ENCODE data around the gene TFDP1.

The TFDP1 gene

DNA sequence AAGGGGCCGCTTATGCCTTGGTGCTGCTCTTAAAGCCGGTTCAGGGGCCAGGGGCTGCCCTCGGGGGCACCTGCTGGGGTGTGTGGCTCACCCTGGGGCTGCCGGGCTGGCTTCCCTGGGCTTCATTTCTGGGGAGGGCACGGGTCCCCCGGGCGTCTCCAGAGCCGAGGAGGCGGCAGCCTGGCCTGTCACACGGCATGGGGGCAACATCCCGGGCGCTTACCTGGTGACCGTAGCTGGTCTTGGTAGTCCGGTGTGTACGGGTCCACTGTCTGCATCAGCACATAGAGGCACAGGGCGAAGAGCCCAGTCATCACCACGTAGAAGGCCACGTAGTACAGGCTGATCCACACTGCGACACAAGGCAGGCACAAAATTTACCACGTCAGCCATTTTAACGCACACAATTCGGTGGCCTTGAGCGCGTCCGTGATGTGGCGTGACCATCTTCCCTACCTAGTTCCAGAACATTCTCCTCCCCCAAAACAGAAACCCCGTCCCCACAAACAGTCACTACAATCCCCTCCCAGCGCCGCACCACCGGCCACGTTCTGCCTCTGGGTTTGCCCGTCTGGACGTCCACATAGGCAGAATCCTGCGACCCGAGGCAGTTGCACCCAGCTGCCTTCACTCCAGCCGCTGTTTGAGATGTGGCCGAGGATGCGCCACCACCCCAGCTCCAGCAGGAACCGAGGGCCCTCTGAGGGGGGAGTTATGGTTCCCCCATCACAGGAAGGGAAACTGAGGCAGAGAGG is 70.2 kb downstream of the TFDP1 start:
- TF ChIP-seq POLR2AphosphoS5 (IDR thresholded peaks at IDR 0.05; ENCODE audit: low read depth, low read length) (no peak), TAF1 (IDR thresholded peaks at IDR 0.05; ENCODE audit: borderline replicate concordance, insufficient read depth, low read length) (no peak), FOXP2 (optimal IDR thresholded peaks at IDR 0.05; ENCODE audit: borderline replicate concordance, extremely low read depth, extremely low read length, insufficient read depth) (no peak), SIN3A (IDR thresholded peaks at IDR 0.05; ENCODE audit: borderline replicate concordance, insufficient read depth, low read length) (no peak)
- TF ChIP-seq, protein P1, sequence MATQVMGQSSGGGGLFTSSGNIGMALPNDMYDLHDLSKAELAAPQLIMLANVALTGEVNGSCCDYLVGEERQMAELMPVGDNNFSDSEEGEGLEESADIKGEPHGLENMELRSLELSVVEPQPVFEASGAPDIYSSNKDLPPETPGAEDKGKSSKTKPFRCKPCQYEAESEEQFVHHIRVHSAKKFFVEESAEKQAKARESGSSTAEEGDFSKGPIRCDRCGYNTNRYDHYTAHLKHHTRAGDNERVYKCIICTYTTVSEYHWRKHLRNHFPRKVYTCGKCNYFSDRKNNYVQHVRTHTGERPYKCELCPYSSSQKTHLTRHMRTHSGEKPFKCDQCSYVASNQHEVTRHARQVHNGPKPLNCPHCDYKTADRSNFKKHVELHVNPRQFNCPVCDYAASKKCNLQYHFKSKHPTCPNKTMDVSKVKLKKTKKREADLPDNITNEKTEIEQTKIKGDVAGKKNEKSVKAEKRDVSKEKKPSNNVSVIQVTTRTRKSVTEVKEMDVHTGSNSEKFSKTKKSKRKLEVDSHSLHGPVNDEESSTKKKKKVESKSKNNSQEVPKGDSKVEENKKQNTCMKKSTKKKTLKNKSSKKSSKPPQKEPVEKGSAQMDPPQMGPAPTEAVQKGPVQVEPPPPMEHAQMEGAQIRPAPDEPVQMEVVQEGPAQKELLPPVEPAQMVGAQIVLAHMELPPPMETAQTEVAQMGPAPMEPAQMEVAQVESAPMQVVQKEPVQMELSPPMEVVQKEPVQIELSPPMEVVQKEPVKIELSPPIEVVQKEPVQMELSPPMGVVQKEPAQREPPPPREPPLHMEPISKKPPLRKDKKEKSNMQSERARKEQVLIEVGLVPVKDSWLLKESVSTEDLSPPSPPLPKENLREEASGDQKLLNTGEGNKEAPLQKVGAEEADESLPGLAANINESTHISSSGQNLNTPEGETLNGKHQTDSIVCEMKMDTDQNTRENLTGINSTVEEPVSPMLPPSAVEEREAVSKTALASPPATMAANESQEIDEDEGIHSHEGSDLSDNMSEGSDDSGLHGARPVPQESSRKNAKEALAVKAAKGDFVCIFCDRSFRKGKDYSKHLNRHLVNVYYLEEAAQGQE (IDR thresholded peaks at IDR 0.05; ENCODE audit: insufficient read depth in 1 of 2, low read depth in 2 of 2, low read length in 2 of 2) = no peak

DNA sequence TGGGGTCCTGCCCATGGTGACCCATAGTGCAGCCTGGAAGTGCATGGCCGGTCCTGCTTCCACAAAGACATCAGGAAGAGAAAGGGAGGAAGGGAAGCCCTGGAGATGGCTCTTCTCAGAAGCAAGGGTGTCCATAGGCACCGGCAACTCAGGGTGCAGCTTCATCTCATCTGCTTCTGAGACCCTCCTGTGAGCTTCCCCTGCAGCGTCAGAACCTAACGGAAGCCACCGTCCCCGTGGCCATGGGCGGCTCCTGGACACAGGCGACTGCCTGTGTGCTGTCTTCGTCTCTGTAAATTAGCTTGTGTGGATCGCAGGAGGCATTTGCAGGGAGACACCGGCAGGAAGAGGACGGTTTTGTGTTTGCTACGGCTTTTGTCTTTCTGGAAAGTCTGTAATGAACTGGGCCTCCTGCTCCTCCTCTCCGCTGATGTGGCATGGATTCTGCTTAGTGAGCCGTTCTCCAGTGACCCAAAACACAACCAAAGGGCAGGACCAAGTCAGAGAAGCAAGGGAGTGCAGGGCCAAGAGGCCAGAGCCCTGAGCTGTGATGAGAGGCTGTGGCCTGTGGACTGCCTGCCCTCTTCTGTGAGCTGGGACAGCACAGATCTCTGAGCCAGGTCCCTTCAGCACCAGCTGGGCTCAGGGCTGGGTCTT is 70.9 kb downstream of the TFDP1 start:
- TF ChIP-seq, protein P1 (IDR thresholded peaks at IDR 0.05; ENCODE audit: insufficient read depth in 1 of 2, low read depth in 2 of 2, low read length in 2 of 2) = no peak
- no peak for TF ChIP-seq FOXP2 (optimal IDR thresholded peaks at IDR 0.05; ENCODE audit: borderline replicate concordance, extremely low read depth, extremely low read length, insufficient read depth)
- no peak for TF ChIP-seq POLR2AphosphoS5 (IDR thresholded peaks at IDR 0.05; ENCODE audit: low read depth, low read length)
- no peak for TF ChIP-seq TAF1 (IDR thresholded peaks at IDR 0.05; ENCODE audit: borderline replicate concordance, insufficient read depth, low read length)
- no peak for TF ChIP-seq SIN3A (IDR thresholded peaks at IDR 0.05; ENCODE audit: borderline replicate concordance, insufficient read depth, low read length)

DNA sequence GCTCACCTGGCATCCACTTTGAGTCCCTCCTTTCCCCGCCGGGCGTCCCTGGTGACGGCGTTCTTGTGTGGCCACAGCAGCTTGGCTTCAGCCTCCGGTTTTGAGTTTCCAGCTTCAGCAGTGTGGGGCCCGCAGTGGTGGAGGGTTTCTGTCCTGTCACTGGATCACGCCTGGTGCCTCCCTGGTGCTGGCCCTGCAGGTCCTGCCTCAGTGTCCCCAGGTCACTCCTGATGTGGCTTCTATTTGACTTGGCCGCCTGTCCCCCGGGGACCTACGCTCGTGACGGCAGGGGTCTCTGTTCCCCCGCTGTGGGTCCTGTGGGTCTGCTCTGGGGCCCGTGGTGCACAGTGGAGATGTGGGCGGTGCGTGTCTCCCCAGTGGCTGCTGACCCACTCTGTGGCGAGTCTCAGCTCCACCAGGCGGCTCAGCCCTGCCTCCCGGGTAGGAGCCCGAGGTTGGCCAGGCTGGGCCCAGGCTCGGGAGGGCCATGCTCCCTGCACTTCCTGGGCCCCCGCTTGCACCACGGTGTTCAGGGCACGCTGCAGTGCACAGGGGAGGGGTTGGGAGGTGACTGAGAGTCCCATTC is 71.5 kb downstream of the TFDP1 start:
- no peak for TF ChIP-seq SIN3A (IDR thresholded peaks at IDR 0.05; ENCODE audit: borderline replicate concordance, insufficient read depth, low read length)
- no peak for TF ChIP-seq FOXP2 (optimal IDR thresholded peaks at IDR 0.05; ENCODE audit: borderline replicate concordance, extremely low read depth, extremely low read length, insufficient read depth)
- TF ChIP-seq, protein P1 (IDR thresholded peaks at IDR 0.05; ENCODE audit: insufficient read depth in 1 of 2, low read depth in 2 of 2, low read length in 2 of 2) = no peak
- no peak for TF ChIP-seq TAF1 (IDR thresholded peaks at IDR 0.05; ENCODE audit: borderline replicate concordance, insufficient read depth, low read length)
- TF ChIP-seq POLR2AphosphoS5 (IDR thresholded peaks at IDR 0.05; ENCODE audit: low read depth, low read length) = no peak

DNA sequence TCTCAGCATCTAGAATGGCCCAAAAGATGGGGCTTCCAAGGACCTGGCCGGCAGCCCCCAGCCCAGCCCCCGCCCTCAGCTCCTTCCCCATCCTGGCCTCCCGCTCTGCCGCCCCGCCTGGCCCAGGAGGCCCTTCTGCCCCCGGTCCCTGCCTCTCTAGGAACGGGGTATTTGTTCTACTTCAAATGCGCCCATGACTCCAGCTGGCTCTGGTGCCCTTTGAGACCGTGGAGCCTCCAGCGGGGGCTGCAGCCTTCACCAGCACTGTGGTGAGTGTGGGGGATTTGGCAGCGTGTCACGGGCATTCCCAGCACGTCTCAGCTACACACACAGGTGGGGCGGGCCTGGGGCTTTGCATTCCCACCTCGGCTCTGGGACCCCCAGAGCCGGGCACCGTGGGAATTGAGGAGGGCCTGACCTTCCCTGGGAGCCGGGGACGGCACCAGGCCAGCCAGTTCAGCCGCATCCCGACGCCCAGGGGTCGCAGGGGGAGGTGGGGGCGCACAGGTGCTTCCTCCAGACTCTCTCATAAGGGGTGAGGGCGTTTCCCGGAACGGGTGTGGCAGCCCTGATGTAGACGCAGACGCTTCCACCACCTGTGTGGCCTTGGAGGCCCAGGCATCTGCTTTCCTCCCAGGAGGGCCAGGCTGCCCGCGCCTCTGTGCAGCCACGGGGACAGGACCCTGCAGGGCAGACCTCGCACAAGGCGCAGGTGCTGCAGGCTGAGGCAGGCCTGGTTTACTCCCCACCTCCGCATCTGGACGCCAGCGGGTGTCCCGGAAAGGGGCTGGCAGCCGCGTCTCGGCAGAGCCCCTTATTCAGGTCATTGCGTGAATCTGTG is 72.5 kb downstream of the TFDP1 start:
- TF ChIP-seq POLR2AphosphoS5 (IDR thresholded peaks at IDR 0.05; ENCODE audit: low read depth, low read length) (no peak), FOXP2 (optimal IDR thresholded peaks at IDR 0.05; ENCODE audit: borderline replicate concordance, extremely low read depth, extremely low read length, insufficient read depth) (no peak), TAF1 (IDR thresholded peaks at IDR 0.05; ENCODE audit: borderline replicate concordance, insufficient read depth, low read length) (no peak), SIN3A (IDR thresholded peaks at IDR 0.05; ENCODE audit: borderline replicate concordance, insufficient read depth, low read length) (no peak)
- TF ChIP-seq, protein P1 (IDR thresholded peaks at IDR 0.05; ENCODE audit: insufficient read depth in 1 of 2, low read depth in 2 of 2, low read length in 2 of 2) = no peak

All from PFSK-1 (cell line).